ENCODE data around the gene TM9SF4.

- TF ChIP-seq CTCF (IDR thresholded peaks at IDR 0.05), result no peak
- TF ChIP-seq POLR2A (IDR thresholded peaks at IDR 0.05), result no peak
These were observed 44.8 kb upstream of the TM9SF4 start for GRCh38 chr20:32064667-32065066.

Data from uterus (tissue), 2 donors.